Hematopoietic multipotent progenitor cell treated with erythropoietin and hydrocortisone succinate and interleukin-3 and kit ligand, for 6 days (in vitro differentiated cells): Measurements from ENCODE around the gene RYR3.

ENCODE experiments used
- DNase-seq: peaks from one replicate; pipeline ENCODE4 v3.0.0-alpha.2; 2015

RYR3 gene

DNA sequence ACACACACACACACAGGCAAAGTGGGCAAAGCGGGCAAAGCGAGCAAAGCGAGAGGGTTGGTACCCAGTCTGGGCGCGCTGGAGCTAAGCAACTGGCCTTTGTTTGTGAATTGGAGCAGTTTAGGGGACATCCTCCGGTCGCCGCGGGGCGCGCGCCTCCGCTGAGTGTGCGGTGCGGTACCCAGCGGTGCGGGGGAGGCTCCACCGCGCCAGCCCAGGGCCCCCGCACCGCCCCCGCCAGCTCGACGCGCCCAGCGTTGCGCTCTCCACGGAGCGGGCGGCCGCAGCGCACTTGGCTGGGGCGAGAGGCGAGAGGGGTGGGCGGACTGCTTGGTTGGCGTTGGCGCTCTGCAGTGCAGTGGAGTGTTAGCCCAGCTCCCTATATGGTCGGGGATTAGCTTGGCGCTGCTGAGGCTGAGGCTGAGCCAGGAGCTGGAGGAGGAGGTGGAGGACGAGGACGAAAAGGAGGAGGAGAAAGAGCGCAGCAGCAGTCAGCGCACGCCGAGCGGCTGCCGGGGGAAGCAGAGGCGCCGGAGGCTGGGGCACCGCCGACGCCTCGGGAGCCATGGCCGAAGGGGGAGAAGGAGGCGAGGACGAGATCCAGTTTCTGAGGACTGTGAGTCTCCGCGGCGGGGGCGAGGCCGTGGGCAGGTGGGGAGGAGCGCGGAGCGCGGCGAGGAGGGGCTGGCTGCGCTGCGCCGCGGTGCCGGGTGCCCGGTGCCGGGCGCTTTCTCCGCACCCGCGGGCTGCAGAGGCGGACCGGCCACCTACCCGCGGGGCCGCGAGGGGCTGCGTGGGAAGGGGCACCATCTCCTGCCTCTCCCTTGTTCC is at the start of gene RYR3:
Gene RYR3 (plus strand): TSS at position 487 of the 831 bp plus-strand sequence. CDS start 79 bp downstream, at position 566.
- DNase-seq, result peak; percentile 67

DNA sequence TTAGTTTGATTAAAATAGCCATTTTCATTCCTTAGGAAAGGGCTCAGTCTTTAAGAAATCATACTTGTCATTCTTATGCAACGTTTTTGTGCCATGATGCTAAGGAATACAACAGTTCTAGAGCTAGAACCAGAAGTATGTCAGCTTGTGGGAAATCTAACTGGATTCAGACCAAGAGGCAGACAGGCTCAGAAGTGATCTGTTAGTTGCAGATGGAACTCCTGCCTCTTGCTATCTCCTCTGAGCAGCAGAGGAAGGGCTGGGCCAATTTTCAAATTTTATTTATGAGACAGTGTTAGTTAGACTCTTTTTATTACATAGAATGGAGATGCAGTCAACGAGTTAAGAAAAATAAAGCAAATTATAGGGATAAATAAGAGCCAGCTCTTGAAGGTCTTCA is 48.5 kb upstream of the RYR3 start:
- DNase-seq, result peak; percentile 71

DNA sequence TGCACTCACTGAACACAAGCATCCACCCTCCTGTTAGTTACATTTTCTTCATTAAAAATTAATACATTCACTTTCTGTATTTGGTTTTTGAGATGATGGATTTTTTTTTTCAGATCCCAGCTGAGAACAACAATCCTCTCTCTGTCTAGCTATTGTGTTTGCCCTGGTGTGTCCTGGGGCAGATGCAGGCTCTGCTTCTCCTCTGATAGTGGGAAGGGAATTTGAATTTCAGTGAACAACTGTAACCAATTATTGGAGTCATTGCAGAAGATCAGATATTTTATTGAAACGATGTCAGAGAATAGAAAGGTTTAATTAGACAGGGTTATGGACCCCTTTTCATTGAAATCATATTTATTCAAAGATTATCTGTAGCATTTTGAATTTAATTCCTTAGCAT is 33.1 kb upstream of the RYR3 start:
- no peak for DNase-seq

DNA sequence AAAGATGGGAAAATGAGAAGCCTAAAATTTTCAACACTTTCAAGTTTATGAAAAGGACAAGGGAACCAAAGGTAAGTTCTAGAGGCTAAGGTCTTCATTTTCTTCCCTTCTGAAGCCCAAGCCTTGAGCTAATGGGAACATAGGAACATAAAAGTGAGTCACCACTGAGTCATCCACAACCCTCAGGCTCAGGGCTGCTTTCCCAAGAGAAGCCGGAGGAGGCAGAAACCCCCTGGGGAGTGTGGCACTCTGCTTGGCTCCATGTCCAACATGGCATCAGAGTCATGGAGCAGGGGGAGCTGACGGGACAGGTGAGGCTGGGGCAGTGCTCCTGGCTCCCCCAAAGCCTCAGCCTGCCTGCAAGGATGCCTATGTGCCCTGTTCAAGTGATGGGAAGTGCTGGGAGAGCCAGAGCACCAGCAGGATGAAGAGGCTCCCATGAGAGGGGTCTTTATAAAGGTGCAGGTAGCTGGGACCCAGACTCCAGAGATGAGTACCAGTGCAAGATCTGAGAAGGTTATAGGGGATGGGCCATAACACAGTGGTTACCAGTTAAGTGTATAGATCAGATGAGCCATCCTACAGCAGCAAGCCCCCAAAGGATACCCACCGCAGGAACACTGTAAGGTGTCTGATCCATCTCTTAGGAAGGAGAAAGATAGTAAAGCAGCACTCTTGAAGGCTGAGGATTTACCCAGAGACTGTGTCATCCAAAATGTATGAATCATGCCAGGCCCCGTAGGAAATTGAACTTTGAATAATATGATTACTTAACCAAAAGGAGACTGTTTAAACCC is 31.8 kb upstream of the RYR3 start:
- no peak for DNase-seq

DNA sequence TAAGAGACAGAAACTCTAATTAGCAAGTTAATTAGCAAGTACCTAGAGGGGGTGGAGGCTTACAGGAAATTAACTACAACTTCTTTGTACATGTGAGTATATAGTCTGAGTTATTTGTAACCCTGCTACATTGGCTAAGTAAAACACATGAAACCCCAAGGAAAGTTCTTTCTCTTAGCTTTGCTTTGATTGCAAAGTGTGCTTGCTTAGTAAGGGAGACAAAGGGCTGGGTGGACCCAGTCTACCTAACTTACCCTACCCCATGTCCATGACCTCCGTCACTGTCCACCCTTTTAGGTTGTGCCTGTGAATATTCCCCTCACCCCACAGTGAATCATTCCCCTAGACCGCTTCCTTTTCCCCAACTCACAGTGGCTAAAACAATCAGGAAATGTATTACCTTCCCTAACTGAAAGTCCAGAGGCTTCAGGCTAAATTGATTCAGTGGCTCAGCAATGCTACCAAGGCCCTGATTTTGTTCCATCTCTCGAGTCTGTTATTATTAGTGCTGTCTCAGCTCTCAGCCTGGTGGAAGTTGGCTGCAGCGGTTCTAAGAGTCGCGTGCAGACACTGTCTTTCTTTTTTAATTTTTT is 31.1 kb upstream of the RYR3 start:
- DNase-seq, result no peak

DNA sequence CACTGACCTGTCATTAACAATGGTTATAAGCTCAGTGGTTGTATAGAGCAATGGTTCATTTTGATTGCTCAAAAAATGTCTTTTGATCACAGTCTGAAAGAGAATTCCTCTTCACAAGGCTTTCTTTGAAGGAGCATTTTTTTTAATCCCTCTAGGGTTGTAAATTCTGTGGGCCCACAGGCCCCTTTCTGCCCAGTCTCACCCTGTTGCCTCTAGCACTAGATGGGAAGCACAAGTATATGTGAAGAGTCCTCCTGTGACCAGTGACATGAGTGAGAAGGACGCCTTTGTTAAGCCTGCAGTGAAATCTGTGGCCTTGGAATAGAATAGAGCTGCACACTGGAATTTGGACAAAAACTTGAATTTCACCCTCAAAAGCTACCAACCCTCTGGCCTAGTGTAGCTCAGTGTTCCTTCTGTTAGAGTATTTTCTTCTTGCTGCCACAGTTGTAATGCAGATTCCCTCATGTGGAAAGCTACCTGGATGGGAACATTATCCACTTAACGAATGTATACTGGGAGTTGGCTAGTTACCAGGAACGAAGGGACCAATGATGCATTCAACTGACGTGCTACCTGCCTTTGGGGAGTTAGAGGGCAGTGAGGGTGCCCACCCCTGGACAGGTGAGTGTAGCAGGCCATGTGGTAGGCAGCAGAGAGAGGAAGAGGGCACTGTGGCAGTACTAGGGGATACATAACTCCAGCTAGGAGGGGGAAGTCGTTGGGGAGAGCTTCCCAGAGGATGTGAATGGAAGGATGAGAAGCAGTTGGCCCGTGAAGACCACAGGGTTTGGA is 28.3 kb upstream of the RYR3 start:
- DNase-seq, result no peak

DNA sequence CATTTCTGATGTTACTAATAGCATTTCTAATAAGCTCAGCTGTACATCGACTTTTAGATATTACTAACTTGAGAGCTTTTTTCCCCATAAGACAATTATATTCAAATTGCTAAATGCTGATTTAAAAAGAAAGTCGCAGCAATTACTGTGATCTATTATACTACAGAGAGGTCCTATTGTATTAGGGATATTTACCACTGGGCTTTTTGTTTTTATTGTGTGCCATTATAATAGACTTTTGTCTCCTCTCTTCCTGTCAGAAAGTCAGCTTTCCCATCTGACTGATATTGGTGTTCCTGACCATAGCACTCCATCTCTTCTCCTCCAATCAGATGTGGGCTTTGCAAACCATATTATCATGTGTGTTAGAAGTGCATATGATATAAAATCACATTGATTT is 27.2 kb upstream of the RYR3 start:
- DNase-seq, result no peak

DNA sequence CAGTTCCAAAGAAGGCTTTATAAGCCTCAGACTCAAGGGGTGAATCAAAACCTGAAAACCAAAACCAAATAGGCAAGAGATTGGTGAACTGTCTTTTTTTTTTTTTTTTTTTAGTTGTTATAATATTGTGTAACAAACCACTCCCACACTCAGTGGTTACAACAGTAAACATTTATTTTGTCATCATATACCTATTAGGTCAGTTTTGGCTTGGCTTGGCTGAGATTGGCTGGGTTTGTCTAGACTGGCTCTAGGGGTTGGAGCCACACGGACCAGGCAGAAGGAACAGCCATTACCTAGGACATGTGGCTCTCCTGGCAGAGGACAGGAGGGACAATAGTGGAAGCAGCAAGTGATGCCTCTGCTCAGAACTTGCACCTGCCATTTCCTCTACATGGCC is 26.4 kb upstream of the RYR3 start:
- no peak for DNase-seq

DNA sequence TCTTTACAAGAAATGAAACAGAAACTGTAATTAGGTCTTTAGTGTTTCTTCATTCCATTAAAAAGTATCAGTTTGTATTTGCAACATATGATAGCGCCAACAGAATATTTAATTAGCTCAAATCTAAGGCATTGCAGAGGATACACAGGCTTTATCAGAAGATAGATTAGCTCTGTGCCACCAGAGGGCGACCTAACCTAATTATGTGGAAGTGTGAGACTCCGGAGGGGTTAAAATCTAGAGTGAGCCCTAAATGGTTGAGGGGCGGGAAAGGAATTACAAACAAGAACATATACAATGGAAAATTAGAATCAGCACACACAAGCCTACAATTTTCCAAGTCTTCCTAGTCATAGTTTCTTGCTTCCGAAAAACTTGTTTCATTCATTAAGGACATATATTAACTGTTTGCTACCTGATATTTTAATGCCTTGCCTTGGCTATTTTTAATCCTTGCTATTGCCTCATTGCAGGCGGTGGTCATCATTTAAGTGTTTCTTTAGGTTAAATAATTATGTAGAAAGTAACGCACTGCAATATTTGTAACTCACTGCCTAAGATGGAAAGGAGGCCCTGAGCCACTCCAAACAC is 18.0 kb upstream of the RYR3 start:
- DNase-seq, result peak; percentile 93

DNA sequence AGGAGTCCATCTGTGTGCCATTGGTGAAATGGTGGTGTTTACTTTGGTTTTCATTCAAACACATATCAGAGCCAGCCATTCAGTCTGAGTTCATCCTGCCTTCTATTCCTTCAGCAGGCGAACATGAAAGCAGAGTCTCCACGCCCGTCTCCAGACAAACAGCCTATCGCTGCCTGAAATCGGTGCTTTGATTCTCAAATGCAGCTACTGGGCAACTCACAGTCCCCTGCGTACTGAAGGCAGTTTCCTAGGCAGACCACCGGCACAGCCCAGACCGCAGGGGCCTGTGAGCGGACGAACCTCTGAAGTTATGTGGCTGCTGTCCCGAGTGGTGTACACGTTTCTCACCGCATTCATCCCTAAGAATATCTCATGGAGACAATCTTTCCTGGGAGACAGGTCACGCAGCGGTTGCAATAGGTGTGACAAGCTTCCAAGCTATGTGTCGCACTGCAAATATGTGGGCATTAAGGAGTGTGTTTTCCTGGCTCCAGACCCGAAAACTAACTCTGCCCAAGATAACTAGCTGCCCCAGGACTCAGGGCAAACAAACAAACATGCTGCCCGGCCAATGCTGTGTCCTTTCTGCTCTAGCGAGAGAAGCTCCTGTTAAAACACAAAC is 16.9 kb upstream of the RYR3 start:
- DNase-seq, result no peak

DNA sequence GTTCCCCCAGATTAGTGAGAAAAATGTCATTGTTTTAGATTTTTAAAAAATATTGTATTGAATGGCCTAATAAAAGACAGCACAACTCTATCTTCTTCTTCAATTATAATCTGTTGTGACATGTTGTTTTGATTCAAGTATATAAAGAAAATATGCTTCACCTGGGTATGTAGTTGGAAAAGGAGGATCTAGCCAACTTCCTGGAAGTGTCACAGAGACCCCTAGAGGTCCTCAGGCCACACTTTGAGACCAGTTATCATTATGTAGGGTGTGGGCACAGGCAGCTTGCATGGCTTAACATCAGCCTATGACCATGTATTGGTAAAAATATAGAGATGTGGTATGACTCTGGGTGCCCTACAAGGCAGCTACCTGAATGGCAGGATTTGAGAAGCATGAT is 14.7 kb upstream of the RYR3 start:
- no peak for DNase-seq

DNA sequence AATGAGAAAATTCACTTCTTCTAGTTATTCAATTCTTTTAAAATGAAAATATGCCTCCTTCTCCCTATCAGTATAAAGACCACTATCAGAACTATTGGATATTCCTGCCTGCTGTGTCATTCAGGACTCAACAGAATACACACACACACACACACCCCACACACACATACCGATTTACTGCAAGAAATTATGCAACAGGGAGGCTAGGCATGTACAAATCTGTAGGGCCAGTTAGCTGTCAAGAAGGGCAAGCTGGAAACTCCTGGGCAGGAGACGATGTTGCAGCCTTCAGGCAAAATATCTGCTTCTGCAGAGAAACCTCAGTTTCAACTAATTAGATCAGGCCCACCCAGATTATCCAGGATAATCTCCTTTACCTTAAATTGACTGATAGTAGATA is 13.9 kb upstream of the RYR3 start:
- no peak for DNase-seq

DNA sequence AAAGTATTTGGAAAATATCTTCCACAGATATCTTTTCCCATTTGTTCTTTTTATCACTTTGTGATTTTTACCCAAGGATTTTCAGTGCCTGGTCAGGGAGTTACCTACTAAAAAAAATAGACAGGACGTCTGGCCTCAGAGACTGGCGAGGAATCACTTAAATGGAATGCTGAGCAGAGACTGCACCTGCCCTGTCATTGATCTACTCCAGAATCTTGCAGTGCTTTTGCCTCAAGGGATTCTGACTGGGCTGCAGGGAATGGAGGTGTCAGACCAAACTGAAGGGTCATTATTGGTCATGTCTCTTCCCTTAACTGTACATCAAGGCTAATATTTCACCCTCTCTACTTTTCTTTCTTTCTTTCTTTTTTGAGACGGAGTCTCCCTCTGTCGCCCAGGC is 12.1 kb upstream of the RYR3 start:
- no peak for DNase-seq

DNA sequence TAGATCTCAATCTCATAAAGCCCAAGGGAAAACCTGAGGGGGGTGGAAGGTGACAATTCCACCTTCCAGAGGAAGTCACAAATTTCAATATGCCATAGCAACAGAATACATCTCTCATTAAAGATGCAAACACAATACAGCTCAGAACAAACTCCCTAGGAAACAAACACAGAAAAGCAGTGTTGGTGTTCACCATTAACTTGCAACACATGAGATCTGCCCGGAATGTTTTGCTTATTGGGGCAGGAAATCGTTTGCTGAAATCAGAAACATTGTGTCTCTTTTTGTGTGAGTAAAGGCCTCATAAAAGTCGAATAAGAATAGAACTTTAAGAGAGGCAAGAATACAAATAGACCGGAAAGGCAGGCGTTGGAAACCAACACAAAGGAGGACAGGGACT is 5.8 kb upstream of the RYR3 start:
- DNase-seq, result no peak

DNA sequence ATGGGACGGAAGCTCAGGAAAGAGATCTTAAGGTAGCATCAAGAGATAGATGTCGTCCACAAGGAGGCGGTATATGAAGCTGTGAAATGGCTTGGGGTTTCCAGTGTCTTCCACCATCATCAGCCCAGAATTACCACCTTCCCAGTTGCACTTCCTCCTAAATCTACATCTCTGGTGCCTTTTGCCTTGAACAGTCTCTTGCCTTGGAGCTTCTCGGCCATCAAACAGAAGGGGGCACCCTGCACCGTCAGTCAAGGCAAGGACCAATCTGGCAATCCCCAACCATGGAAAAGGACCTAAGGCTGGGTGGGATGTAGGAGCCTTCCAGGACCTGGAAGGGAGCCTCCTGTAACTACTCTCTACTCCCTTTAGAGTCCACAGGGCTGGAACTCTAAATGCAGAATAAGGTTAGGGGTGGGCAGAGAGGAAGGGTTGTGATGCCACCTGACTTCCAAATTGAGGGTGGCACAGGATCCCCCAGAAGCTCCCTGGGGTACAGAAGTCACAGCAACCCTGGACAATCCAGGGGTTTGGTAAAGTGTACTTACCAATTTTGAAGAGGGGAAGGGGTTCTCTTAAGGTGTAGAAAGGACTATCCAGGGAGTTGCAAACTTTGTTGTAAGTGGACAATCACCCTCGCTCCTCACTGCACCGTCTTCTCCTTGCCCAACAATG is 1.0 kb upstream of the RYR3 start:
- peak; percentile 84 for DNase-seq

DNA sequence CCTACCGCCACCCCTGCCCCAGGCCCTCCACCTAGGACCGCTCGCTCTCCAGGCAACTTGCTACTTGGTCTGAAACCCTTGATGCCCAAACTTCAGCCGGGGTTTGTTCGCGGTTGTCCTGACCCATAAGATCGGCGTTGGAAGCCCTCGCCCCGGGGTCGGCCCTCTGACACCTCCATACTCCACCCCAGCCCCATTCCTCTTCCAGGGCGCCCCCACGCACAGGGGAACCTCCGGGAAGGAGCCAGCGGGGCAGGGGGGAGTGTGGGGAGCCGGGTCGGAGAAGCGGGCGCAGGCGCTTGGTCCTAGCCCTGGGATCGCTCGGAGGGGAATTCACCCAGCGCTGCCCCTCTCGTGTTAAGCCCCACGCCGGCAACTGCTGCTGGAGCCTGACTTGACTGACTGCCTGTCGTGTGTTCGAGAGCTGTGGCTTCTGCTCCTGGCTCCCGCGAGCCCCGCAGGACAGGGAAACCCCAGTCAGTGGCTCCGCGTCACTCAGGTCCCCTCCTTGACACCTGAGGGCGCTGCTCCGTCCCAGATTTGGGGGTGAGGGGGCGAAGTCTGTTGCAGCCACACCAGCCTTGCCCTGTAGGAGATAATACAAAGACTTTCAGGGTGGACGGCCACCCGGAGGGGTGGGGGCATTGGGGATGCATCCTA is 675 bp downstream of the RYR3 start:
- peak; percentile 77 for DNase-seq

DNA sequence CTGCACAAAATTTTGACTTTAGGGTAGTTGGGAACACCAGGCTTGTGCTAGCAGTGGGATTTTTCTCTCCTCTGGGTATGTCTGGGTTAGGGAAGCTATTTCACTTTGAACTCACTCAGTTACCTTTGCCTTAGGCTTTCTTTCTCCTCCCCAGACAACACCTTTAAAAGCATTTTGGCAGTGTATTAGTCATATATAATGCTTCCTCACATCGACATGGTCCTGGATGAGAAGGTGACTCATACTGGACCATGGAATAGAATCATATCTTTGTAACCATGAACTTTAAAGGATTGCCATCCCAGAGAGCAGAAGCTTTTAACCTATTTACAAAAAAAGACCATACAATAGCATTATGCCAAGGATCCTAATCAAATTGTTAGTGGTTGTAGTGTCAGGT is 2.7 kb downstream of the RYR3 start:
- DNase-seq, result no peak

DNA sequence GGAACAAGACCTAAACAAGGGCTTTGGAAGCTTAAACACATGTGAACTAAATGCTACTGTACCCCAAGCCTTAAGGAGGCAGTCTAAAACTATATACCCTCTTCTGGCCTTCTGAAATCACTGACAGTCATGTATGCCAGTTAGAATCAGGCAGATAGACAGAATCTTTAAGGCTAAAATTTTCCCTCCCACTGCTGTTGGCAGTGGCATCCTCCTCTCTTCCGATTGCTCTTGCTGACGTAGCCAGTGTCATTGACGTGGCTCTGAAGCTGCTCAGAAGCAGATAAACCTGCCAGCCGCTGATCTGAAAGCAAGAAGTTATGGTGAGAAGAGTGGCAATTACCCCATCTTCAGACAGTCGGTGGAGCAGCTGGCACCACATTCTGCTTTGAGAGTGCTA is 3.3 kb downstream of the RYR3 start:
- DNase-seq, result peak; percentile 68

DNA sequence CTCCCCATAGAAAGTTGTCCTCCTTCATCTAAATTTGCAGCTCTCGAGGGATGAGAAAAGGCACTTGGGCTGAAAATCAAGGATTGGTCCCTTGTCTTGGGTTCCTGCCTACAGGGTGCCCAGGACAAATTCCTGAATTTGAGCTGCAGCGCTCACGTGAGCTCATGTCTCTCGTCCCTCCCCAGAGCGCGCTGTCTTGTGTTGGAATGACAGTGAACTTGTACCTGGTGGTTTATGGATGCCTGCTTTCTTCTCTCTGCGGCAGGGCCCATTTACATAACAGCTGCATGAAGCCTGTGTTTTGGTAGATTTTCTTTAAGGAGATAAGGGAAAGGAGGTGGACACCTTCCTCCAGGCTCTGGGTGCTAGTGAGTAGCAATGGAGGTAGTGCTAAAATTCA is 4.3 kb downstream of the RYR3 start:
- DNase-seq, result peak; percentile 28

DNA sequence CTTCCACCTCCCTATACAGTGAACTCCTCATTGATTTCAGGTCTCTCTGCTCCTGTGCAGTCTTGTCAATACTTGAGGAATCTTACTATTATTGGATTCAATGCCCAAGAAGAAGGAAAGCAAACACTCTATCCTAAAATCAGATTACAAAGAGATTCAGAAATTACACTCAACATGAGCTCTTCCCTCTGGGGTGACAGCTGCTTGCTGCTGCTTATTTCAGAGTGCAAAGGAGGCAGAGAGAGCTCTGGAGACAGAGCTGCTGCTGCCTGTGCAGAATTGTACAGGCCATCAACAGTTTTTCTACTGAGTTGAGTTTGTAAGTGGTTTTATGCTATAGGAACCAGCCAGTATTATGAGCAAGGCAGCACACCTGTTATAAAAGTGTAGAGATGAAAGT is 7.1 kb downstream of the RYR3 start:
- DNase-seq, result no peak

DNA sequence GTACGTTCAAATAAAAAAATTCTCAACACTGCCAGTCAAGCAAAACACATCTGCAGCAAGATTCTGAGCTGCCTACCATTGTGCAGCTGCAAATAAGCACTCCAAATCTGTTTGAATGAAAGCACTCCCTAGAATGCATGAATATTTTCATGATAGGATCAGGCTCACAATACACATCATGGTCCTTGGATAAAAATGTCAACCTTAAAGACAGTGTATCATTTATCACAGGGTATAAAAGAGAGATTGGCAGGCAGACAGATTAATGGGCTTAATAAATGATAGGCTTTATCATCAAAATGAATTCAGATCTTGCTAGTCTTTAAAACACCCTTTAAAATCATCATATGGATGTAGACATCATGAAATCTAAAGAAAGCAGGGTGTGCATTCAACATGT is 9.2 kb downstream of the RYR3 start:
- DNase-seq, result no peak
